Type B pancreatic cell (in vitro differentiated cells): ENCODE data around the gene PTGES3. TPM values are rescaled to one million over a fixed set of nuclear protein-coding genes. Genes with fewer than 3 reads are reported as not detected.

ENCODE experiments used
- DNase-seq: peaks from one replicate; pipeline ENCODE4 v3.0.0; 2021; ENCODE audit warnings: mixed read lengths; ENCODE audit not compliant: unreplicated experiment; ENCODE audit errors: extremely low spot score
- H3K27ac Mint-ChIP-seq: 2 replicates; pipeline ENCODE4 v1.8.0; 2021; ENCODE audit warnings: mild to moderate bottlenecking, mixed read lengths
- H3K27me3 Mint-ChIP-seq: 2 replicates; pipeline ENCODE4 v1.8.0; 2021; ENCODE audit warnings: mixed read lengths
- H3K36me3 Mint-ChIP-seq: 2 replicates; pipeline ENCODE4 v1.8.0; 2021; ENCODE audit warnings: mixed read lengths
- H3K4me1 Mint-ChIP-seq: one replicate; pipeline ENCODE4 v1.8.0; 2021; ENCODE audit warnings: mixed read lengths; ENCODE audit not compliant: unreplicated experiment
- H3K4me3 Mint-ChIP-seq: 2 replicates; pipeline ENCODE4 v1.8.0; 2021; ENCODE audit warnings: mild to moderate bottlenecking, mixed read lengths
- H3K9me3 Mint-ChIP-seq: 2 replicates; pipeline ENCODE4 v1.8.0; 2021; ENCODE audit warnings: mixed read lengths
- total RNA-seq: library from RNA; stranded (reverse); gene quantifications from 2 replicates; pipeline ENCODE4 v1.2.1, GENCODE V29; 2021; ENCODE audit warnings: low replicate concordance
- TF ChIP-seq, protein P1 (sequence below): fragments of 200-600 bp; sonication (generic); conservative IDR thresholded peaks from 2 replicates; pipeline ENCODE4 v1.5.0; 2021; ENCODE audit warnings: antibody characterized with exemption, mild to moderate bottlenecking

The PTGES3 gene
- total RNA-seq, 1 donor from 2014 or later, result 219 TPM

DNA sequence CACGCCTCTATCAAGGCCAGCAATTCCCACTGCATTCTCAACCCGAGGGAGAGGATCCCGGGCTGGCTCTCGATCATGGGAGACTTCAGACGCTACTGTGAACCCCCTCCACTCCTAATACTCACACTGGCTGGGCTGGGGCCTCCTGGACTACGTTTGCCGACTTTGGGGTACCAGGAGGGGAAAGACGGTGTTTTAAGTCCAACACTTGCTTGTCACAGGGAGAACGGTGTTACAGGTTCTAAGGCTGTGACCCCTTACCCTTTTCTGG is 36.6 kb upstream of the PTGES3 start:
- peaks cover 49% of the 10 kb centered on the region for H3K4me1 Mint-ChIP-seq
- H3K27ac Mint-ChIP-seq, result peak overlapping the region; percentile 98
- H3K4me3 Mint-ChIP-seq, result peak overlapping the region; percentile 98
- no peak for DNase-seq
- no peaks in the 10 kb centered on the region for H3K9me3 Mint-ChIP-seq
- H3K27me3 Mint-ChIP-seq, result no peaks in the 10 kb centered on the region
- H3K36me3 Mint-ChIP-seq, result peaks cover 44% of the 10 kb centered on the region
- TF ChIP-seq, protein P1, sequence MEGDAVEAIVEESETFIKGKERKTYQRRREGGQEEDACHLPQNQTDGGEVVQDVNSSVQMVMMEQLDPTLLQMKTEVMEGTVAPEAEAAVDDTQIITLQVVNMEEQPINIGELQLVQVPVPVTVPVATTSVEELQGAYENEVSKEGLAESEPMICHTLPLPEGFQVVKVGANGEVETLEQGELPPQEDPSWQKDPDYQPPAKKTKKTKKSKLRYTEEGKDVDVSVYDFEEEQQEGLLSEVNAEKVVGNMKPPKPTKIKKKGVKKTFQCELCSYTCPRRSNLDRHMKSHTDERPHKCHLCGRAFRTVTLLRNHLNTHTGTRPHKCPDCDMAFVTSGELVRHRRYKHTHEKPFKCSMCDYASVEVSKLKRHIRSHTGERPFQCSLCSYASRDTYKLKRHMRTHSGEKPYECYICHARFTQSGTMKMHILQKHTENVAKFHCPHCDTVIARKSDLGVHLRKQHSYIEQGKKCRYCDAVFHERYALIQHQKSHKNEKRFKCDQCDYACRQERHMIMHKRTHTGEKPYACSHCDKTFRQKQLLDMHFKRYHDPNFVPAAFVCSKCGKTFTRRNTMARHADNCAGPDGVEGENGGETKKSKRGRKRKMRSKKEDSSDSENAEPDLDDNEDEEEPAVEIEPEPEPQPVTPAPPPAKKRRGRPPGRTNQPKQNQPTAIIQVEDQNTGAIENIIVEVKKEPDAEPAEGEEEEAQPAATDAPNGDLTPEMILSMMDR, result no peak

DNA sequence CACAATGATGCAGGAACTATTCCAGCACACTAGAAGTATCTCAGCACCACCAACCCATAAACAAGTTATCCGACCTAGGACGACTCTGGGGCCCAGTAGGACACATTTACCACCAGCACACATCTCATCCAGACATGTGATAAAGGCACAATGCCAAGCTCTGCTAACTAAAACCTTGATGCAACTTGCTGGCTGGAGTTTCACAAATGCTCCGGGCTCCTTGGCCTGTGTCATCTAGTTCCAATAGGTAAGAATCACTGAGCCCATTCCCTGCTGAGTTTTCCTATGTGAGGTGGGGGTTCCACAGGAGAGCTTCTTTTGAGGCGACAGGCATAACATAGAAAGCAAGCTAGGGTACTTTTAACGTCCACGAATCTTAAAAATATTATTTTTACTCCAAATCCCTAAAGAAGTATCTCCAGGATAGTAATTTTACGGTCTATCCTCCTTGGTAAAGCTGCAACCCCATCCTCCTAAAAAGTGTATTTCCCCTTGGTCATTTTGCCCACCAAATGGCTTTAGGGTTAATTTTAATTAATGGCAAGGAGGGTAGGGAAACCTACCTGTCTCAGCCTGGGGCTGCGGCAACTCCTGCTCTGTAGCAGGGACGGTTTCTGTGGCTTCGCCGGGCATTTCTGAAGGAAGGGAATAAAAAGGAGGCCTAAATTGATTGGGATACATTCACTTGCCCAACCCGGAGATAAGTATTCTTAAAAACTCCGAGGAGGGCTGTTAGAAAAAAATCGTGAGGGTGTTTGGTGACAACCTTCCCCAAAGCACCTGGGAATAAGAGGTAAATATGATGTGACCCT is 36.0 kb upstream of the PTGES3 start:
- TF ChIP-seq, protein P1, result no peak
- Mint-ChIP-seq H3K9me3 (no peaks in the 10 kb centered on the region), H3K27me3 (no peaks in the 10 kb centered on the region), H3K4me1 (peaks cover 54% of the 10 kb centered on the region), H3K36me3 (peaks cover 50% of the 10 kb centered on the region), H3K4me3 (peak overlapping the region; percentile 98), H3K27ac (peak overlapping the region; percentile 98)
- no peak for DNase-seq

DNA sequence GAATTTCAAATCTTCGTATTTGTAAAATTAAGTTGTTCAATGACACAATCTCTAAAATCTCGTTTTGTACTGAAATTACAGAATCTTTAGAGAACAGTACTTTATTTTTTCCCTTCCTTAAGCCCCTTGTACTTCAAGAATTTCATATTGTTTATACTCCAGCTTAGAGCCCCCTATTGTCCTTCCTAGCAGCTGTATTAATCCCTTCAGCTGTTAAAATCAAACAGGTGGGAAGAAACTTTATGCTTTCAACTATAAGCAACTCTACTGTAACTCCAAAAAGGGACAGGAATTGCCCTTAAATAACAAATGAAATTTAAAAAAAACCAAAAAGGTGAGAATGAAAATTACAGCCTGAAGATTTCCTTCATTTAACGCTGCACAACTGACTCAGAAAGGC is 35.3 kb upstream of the PTGES3 start:
- Mint-ChIP-seq H3K27ac (peak overlapping the region; percentile 98), H3K9me3 (no peaks in the 10 kb centered on the region), H3K36me3 (peaks cover 54% of the 10 kb centered on the region), H3K4me1 (peaks cover 60% of the 10 kb centered on the region), H3K27me3 (no peaks in the 10 kb centered on the region), H3K4me3 (peak overlapping the region; percentile 98)
- DNase-seq, result no peak
- TF ChIP-seq, protein P1, result no peak

DNA sequence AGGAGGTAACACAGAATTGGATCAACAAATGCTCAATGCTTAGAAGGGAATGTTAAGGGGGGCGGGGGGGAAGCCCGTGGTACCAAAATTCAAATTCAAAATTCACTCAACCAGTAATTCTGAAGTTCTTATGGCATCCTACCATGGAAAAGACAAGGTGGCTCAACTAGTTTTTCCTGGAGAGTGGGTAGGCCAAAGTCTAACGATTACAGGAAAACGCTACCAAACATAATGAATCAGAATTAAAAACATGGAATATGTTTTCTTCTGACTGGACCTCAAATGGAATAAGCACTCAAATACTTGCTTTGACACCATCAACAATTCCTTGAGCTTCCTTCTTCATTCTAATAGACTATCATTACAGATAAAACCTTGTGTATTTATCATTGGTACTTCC is 34.7 kb upstream of the PTGES3 start:
- H3K4me3 Mint-ChIP-seq, result peak overlapping the region; percentile 98
- H3K27ac Mint-ChIP-seq, result peak overlapping the region; percentile 98
- H3K4me1 Mint-ChIP-seq, result peaks cover 60% of the 10 kb centered on the region
- no peaks in the 10 kb centered on the region for H3K27me3 Mint-ChIP-seq
- TF ChIP-seq, protein P1, result no peak
- DNase-seq, result no peak
- peaks cover 54% of the 10 kb centered on the region for H3K36me3 Mint-ChIP-seq
- no peaks in the 10 kb centered on the region for H3K9me3 Mint-ChIP-seq

DNA sequence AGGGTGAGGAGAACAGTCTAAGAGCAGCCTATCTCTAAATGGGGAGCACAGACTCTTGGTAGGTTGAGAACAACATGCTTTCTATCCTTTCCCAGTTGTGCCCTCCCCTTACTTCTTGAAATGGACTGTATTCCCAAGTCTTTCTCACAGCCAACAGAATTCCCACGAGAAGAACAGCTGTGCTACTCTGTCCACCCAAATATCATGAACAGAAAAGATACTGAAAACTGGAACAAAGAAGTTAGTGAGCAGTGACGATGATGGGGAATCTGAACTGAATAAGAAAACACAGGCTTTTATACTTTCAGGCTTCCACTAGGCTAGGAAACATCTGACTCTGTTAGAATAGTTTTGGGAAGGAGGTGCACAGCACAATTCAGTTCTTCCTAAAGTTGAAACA is 33.6 kb upstream of the PTGES3 start:
- H3K27ac Mint-ChIP-seq, result peak overlapping the region; percentile 98

More for the DNA sequence above, 33.6 kb upstream of the PTGES3 start:
- H3K36me3 Mint-ChIP-seq, result peaks cover 54% of the 10 kb centered on the region
- no peaks in the 10 kb centered on the region for H3K9me3 Mint-ChIP-seq
- no peaks in the 10 kb centered on the region for H3K27me3 Mint-ChIP-seq
- TF ChIP-seq, protein P1, result no peak
- DNase-seq, result no peak
- H3K4me3 Mint-ChIP-seq, result peak overlapping the region; percentile 98
- H3K4me1 Mint-ChIP-seq, result peaks cover 60% of the 10 kb centered on the region
